ENCODE measurements around the gene NPBWR2. TPM values are rescaled to one million over a fixed set of nuclear protein-coding genes. Genes with fewer than 3 reads are reported as not detected.

The NPBWR2 gene
- total RNA-seq, 1 donor: not detected

DNA sequence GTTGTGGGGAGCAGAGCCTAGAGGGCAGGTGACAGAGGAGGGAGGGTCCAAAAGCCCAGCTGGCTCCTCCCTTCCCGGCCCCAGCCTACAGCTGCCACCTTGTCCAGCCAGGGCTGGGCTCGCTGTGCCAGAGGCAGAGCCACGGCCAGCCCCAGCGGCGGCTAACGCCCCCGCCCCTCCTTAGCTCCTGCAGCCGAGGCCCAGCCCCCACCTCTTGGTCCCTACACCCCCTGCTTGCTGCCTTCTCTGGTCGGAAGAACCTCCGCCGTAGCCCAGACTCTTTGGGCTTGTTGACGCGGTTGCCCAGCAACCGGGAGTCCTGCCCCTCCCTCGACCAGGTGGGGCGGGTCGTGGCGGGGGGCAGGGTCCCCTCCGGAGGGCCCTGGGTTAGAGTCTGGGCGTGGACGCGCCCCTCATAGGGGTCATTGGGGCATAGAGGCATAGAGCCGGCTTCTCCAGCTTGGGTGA is 22.6 kb downstream of the NPBWR2 start:
- TF ChIP-seq, protein P1, sequence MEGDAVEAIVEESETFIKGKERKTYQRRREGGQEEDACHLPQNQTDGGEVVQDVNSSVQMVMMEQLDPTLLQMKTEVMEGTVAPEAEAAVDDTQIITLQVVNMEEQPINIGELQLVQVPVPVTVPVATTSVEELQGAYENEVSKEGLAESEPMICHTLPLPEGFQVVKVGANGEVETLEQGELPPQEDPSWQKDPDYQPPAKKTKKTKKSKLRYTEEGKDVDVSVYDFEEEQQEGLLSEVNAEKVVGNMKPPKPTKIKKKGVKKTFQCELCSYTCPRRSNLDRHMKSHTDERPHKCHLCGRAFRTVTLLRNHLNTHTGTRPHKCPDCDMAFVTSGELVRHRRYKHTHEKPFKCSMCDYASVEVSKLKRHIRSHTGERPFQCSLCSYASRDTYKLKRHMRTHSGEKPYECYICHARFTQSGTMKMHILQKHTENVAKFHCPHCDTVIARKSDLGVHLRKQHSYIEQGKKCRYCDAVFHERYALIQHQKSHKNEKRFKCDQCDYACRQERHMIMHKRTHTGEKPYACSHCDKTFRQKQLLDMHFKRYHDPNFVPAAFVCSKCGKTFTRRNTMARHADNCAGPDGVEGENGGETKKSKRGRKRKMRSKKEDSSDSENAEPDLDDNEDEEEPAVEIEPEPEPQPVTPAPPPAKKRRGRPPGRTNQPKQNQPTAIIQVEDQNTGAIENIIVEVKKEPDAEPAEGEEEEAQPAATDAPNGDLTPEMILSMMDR (IDR thresholded peaks at IDR 0.05; ENCODE audit: insufficient read depth, low read depth, low read length): no peak
- DNase-seq (ENCODE audit: low read depth): no peak
- H3K4me3 ChIP-seq (ENCODE audit: low read depth, low read length): no peak overlapping the region

DNA sequence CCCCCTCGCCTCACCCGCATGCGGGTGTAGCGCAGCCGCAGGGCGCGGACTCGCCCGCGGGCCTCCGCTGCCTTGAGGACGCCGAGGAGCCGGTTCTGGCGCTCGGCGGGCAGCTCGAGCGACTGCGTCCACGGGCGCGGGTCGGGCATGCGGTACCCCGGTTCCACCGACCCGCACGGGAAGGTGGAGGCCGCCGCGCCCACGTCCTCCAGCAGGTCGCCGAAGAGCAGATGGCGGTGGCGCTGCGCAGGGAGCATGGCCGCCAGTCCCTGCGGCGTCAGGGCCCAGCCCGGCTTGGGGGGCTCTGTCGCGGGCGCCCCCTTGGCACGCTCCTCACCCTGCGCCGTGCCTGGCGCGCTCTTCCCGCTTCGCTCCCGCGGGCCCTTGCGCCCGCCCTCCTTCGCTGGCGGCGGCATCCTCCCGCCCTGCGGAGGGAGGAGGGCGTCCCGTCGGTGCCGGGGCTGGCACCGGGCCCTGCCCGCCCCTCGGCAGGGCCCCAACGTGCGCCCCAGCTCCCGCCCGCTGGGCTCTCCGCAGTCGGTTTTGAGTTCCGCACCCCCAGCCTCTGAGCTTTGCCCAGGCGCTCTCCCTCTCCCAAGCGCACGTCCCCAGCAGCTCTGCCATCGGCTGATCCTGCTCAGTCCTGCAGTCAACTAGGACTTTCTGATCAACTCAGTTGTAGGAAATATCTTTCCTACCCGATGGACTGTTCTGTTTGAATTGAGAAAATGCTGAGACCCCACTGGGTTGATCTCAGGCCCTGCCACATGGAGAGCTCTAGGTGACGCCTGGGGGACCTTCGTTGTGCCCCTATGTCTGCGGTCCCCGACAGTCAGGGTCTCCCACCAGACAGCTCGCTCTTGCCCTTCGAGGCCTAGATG is 23.3 kb downstream of the NPBWR2 start, which contains the start of gene LKAAEAR1:
Gene LKAAEAR1 (minus strand): TSS at position 595 of the 881 bp plus-strand sequence. CDS start 179 bp downstream, at position 416.
- TF ChIP-seq, protein P1 (IDR thresholded peaks at IDR 0.05; ENCODE audit: insufficient read depth, low read depth, low read length): no peak
- no peak for DNase-seq (ENCODE audit: low read depth)
- peak within 1 kb of the TSS; percentile 51 for H3K4me3 ChIP-seq (ENCODE audit: low read depth, low read length)

- H3K4me3 ChIP-seq (ENCODE audit: low read depth, low read length): peak overlapping the region; percentile 51
- TF ChIP-seq, protein P1 (IDR thresholded peaks at IDR 0.05; ENCODE audit: insufficient read depth, low read depth, low read length): peak; percentile 57
- DNase-seq (ENCODE audit: low read depth): peak; percentile 79
Measured at GRCh38 chr20:64083378-64083803, 24.0 kb downstream of the NPBWR2 start.

- TF ChIP-seq, protein P1 (IDR thresholded peaks at IDR 0.05; ENCODE audit: insufficient read depth, low read depth, low read length): no peak
- DNase-seq (ENCODE audit: low read depth): no peak
- peak overlapping the region; percentile 51 for H3K4me3 ChIP-seq (ENCODE audit: low read depth, low read length)
Measured at GRCh38 chr20:64082820-64083377, 24.5 kb downstream of the NPBWR2 start.

DNA sequence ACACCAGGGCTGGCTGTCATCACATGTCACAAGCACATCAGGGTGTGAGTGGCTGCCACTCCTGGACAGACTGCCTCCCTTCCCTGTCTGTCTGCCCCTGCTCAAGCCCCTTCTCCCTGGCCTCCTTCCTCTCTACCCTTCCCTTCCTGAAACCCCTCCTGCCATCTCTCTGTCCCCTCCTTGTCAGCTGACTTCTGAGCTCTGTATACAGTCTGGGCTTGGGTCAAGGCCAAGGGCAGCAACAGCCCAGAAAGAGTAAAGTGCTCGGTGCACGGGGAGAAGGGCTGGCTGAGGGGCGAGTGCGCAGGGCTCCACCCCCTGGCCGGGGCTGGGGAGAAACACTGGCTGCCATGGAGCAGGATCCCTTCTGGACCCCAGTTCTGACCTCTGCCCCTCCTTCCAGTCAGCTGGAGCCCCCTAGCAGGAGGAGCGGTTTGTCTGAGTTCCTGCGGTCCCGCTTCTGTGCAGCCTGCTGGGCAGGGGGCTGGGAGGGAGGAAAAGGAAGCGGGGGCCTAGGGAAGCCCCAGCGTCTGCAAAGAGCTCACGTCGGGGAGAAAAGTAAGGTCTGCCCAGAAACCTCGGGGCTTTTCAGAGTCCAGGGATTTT is 25.1 kb downstream of the NPBWR2 start:
- TF ChIP-seq, protein P1 (IDR thresholded peaks at IDR 0.05; ENCODE audit: insufficient read depth, low read depth, low read length): no peak
- H3K4me3 ChIP-seq (ENCODE audit: low read depth, low read length): no peak overlapping the region
- DNase-seq (ENCODE audit: low read depth): no peak

GRCh38 chr20:64081624-64081964 is 25.8 kb downstream of the NPBWR2 start:
- no peak for DNase-seq (ENCODE audit: low read depth)
- H3K4me3 ChIP-seq (ENCODE audit: low read depth, low read length): no peak overlapping the region
- TF ChIP-seq, protein P1 (IDR thresholded peaks at IDR 0.05; ENCODE audit: insufficient read depth, low read depth, low read length): no peak

Data from fibroblast of villous mesenchyme (primary cell).